Liver (tissue), 9 donors: Measurements from ENCODE around the gene HIPK3. TPM values are rescaled to one million over a fixed set of nuclear protein-coding genes. Genes with fewer than 3 reads are reported as not detected.

ENCODE experiments used
- DNase-seq: peaks from one replicate; pipeline ENCODE4 v3.0.0-alpha.2; 2017; ENCODE audit warnings: low spot score
- H3K27ac ChIP-seq, 2 donors: one replicate each; pipeline ENCODE4 v1.7.0; 2013; ENCODE audit warnings: inconsistent platforms in 2 of 2, low read length in 2 of 2, control low read depth in 1 of 2, low read depth in 1 of 2, mild to moderate bottlenecking in 1 of 2
- H3K27me3 ChIP-seq, 4 donors: one replicate each; pipeline versions ENCODE4 v1.6.1 to v1.7.0; 2013; ENCODE audit warnings: low read length in 3 of 4, inconsistent platforms in 1 of 4, mild to moderate bottlenecking in 1 of 4, moderate library complexity in 1 of 4; ENCODE audit not compliant: control insufficient read depth in 4 of 4, insufficient read depth in 4 of 4
- H3K36me3 ChIP-seq, 4 donors: one replicate each; pipeline versions ENCODE4 v1.6.1 to v1.7.0; 2013; ENCODE audit warnings: low read length in 3 of 4, mild to moderate bottlenecking in 3 of 4, low read depth in 1 of 4, moderate library complexity in 1 of 4; ENCODE audit not compliant: control insufficient read depth in 4 of 4, insufficient read depth in 3 of 4
- H3K4me1 ChIP-seq, 4 donors: one replicate each; pipeline versions ENCODE4 v1.6.1 to v1.7.0; 2013; ENCODE audit warnings: low read length in 3 of 4, mild to moderate bottlenecking in 3 of 4, moderate library complexity in 1 of 4; ENCODE audit not compliant: control insufficient read depth in 4 of 4, insufficient read depth in 4 of 4
- H3K4me3 ChIP-seq, 3 donors: one replicate each; pipeline versions ENCODE4 v1.6.1 to v1.7.0; 2013; ENCODE audit warnings: low read length in 3 of 3, control low read depth in 1 of 3, low read depth in 1 of 3, mild to moderate bottlenecking in 1 of 3
- H3K9ac ChIP-seq, 2 donors: one replicate each; pipeline ENCODE4 v1.7.0; 2013; ENCODE audit warnings: low read length in 2 of 2, mild to moderate bottlenecking in 2 of 2, moderate library complexity in 2 of 2, control low read depth in 1 of 2, low read depth in 1 of 2
- H3K9me3 ChIP-seq, 4 donors: one replicate each; pipeline versions ENCODE4 v1.6.1 to v1.7.0; 2013; ENCODE audit warnings: low read length in 3 of 4; ENCODE audit not compliant: control insufficient read depth in 4 of 4
- CTCF ChIP-seq: fragments of 150-350 bp; IDR thresholded peaks from 2 replicates; pipeline ENCODE4 v1.5.1; 2017; ENCODE audit warnings: improper control_type of control experiment, low read depth, low read length; ENCODE audit not compliant: missing input control
- EGR1 ChIP-seq, 2 donors: IDR thresholded peaks; 2 replicates each; pipeline ENCODE4 v1.6.1; 2016 to 2018; ENCODE audit warnings: antibody characterized with exemption in 2 of 2, low read depth in 2 of 2
- FOXA1 ChIP-seq: IDR thresholded peaks from 2 replicates; pipeline ENCODE4 v1.6.1; 2016; ENCODE audit warnings: antibody characterized with exemption
- FOXA2 ChIP-seq: IDR thresholded peaks from 2 replicates; pipeline ENCODE4 v1.6.1; 2016; ENCODE audit warnings: antibody characterized with exemption
- GABPA ChIP-seq, 2 donors: IDR thresholded peaks in 1 of 2; conservative IDR thresholded peaks in 1 of 2; 2 replicates each; pipeline ENCODE4 v1.6.1; 2016; ENCODE audit warnings: antibody characterized with exemption in 2 of 2, mild to moderate bottlenecking in 1 of 2, moderate library complexity in 1 of 2
- HNF4A ChIP-seq, 2 donors: conservative IDR thresholded peaks; 2 replicates each; pipeline ENCODE4 v1.6.1; 2016; ENCODE audit warnings: antibody characterized with exemption in 2 of 2, mild to moderate bottlenecking in 2 of 2
- HNF4G ChIP-seq: IDR thresholded peaks from 2 replicates; pipeline ENCODE4 v1.6.1; 2016; ENCODE audit warnings: antibody characterized with exemption
- JUND ChIP-seq, 2 donors: IDR thresholded peaks; 2 replicates each; pipeline ENCODE4 v1.6.1; 2016; ENCODE audit warnings: antibody characterized with exemption in 2 of 2
- NR2F2 ChIP-seq: IDR thresholded peaks from 2 replicates; pipeline ENCODE4 v1.6.1; 2016; ENCODE audit warnings: antibody characterized with exemption
- RAD21 ChIP-seq, 2 donors: IDR thresholded peaks; 2 replicates each; pipeline ENCODE4 v1.6.1; 2016; ENCODE audit warnings: antibody characterized with exemption in 2 of 2, mild to moderate bottlenecking in 2 of 2
- RXRA ChIP-seq, 2 donors: IDR thresholded peaks; 2 replicates each; pipeline ENCODE4 v1.6.1; 2017 to 2018; ENCODE audit warnings: antibody characterized with exemption in 2 of 2, mild to moderate bottlenecking in 1 of 2
- SP1 ChIP-seq: IDR thresholded peaks from 2 replicates; pipeline ENCODE4 v1.6.1; 2018; ENCODE audit warnings: antibody characterized with exemption, mild to moderate bottlenecking
- TAF1 ChIP-seq: conservative IDR thresholded peaks from 2 replicates; pipeline ENCODE4 v1.6.1; 2016; ENCODE audit warnings: antibody characterized with exemption, mild to moderate bottlenecking
- YY1 ChIP-seq: IDR thresholded peaks from 2 replicates; pipeline ENCODE4 v1.6.1; 2016; ENCODE audit warnings: antibody characterized with exemption, mild to moderate bottlenecking
- ZBTB33 ChIP-seq: IDR thresholded peaks from 2 replicates; pipeline ENCODE4 v1.6.1; 2016; ENCODE audit warnings: antibody characterized with exemption
- polyA plus RNA-seq, 2 donors: library from polyadenylated mRNA; stranded (reverse) in 1 of 2; unstranded in 1 of 2; fragments of 200-250 nt in 1 of 2; fragments of >200 nt in 1 of 2; fragmentation: Nextera tagmentation in 1 of 2; extraction: Ambion mirVana in 1 of 2; gene quantifications; one replicate each; pipeline versions ENCODE4 v1.2.1 to v1.2.3, GENCODE V29; 2013 to 2015
- total RNA-seq, 2 donors: library from RNA; depleted of rRNA; stranded (reverse); fragments of >200 nt; gene quantifications; one replicate each; pipeline ENCODE4 v1.2.3, GENCODE V29; 2014
- TF ChIP-seq, protein P1 (sequence below): IDR thresholded peaks from 2 replicates; pipeline ENCODE4 v1.6.1; 2016; ENCODE audit warnings: antibody characterized with exemption
- TF ChIP-seq, protein P2 (sequence below): IDR thresholded peaks from 2 replicates; pipeline ENCODE4 v1.6.1; 2016; ENCODE audit warnings: antibody characterized with exemption
- TF ChIP-seq, protein P3 (sequence below): IDR thresholded peaks from 2 replicates; pipeline ENCODE4 v1.6.1; 2016; ENCODE audit warnings: antibody characterized with exemption, mild to moderate bottlenecking
- donor health status: healthy.
- donor health status: healthy.
- donor health status: healthy.
- donor health status: healthy.
- donor health status: healthy.

HIPK3 gene
- total and polyA plus RNA-seq, 4 donors, result 12.0 to 67.5 (median 27.6) TPM

GRCh38 chr11:33273656-33274055 is 16.5 kb downstream of the HIPK3 start:
- H3K4me3 ChIP-seq, result no peak overlapping the region
- no peak overlapping the region for H3K27ac ChIP-seq
- no peak for DNase-seq
- H3K9ac ChIP-seq, result peak overlapping the region in 1 of 2 donors; percentile 38
- no peaks in the 10 kb centered on the region for H3K9me3 ChIP-seq
- no peaks in the 10 kb centered on the region for H3K36me3 ChIP-seq
- H3K4me1 ChIP-seq, result peaks cover 1 to 34% (median 23%) of the 10 kb centered on the region in 4 donors
- TF ChIP-seq ZBTB33 (no peak), FOXA1 (no peak), NR2F2 (no peak), EGR1 (IDR thresholded peaks at IDR 0.05; ENCODE audit: low read depth in 2 of 2) (no peak), SP1 (no peak), JUND (IDR thresholded peaks at IDR 0.05) (no peak), CTCF (no peak), RAD21 (IDR thresholded peaks at IDR 0.05) (no peak), RXRA (IDR thresholded peaks at IDR 0.05) (no peak), YY1 (no peak), TAF1 (no peak), GABPA (IDR thresholded peaks at IDR 0.05 in 1 of 2, conservative IDR thresholded peaks at IDR 0.05 in 1 of 2) (no peak), HNF4G (no peak), HNF4A (conservative IDR thresholded peaks at IDR 0.05) (no peak)
- TF ChIP-seq, protein P1, sequence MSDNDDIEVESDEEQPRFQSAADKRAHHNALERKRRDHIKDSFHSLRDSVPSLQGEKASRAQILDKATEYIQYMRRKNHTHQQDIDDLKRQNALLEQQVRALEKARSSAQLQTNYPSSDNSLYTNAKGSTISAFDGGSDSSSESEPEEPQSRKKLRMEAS, result no peak
- TF ChIP-seq, protein P2, sequence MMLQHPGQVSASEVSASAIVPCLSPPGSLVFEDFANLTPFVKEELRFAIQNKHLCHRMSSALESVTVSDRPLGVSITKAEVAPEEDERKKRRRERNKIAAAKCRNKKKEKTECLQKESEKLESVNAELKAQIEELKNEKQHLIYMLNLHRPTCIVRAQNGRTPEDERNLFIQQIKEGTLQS, result no peak
- H3K27me3 ChIP-seq, result no peaks in the 10 kb centered on the region

- peaks cover 0 to 14% (median 10%) of the 10 kb centered on the region in 4 donors for H3K4me1 ChIP-seq
- DNase-seq, result no peak
These were observed 23.2 kb downstream of the HIPK3 start for GRCh38 chr11:33280411-33280810.

More at GRCh38 chr11:33280411-33280810, 23.2 kb downstream of the HIPK3 start:
- Histone ChIP-seq H3K4me3 (no peak overlapping the region), H3K27ac (no peak overlapping the region), H3K27me3 (no peaks in the 10 kb centered on the region), H3K9ac (no peak overlapping the region), H3K36me3 (no peaks in the 10 kb centered on the region), H3K9me3 (no peaks in the 10 kb centered on the region)
- TF ChIP-seq GABPA (IDR thresholded peaks at IDR 0.05 in 1 of 2, conservative IDR thresholded peaks at IDR 0.05 in 1 of 2) (no peak), NR2F2 (no peak), FOXA1 (no peak), ZBTB33 (no peak), YY1 (no peak), CTCF (no peak), HNF4G (no peak), FOXA2 (no peak)
- TF ChIP-seq, protein P3, sequence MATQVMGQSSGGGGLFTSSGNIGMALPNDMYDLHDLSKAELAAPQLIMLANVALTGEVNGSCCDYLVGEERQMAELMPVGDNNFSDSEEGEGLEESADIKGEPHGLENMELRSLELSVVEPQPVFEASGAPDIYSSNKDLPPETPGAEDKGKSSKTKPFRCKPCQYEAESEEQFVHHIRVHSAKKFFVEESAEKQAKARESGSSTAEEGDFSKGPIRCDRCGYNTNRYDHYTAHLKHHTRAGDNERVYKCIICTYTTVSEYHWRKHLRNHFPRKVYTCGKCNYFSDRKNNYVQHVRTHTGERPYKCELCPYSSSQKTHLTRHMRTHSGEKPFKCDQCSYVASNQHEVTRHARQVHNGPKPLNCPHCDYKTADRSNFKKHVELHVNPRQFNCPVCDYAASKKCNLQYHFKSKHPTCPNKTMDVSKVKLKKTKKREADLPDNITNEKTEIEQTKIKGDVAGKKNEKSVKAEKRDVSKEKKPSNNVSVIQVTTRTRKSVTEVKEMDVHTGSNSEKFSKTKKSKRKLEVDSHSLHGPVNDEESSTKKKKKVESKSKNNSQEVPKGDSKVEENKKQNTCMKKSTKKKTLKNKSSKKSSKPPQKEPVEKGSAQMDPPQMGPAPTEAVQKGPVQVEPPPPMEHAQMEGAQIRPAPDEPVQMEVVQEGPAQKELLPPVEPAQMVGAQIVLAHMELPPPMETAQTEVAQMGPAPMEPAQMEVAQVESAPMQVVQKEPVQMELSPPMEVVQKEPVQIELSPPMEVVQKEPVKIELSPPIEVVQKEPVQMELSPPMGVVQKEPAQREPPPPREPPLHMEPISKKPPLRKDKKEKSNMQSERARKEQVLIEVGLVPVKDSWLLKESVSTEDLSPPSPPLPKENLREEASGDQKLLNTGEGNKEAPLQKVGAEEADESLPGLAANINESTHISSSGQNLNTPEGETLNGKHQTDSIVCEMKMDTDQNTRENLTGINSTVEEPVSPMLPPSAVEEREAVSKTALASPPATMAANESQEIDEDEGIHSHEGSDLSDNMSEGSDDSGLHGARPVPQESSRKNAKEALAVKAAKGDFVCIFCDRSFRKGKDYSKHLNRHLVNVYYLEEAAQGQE, result no peak
- TF ChIP-seq, protein P1, result no peak
